H9 (cell line): ENCODE measurements around the gene ZNF66. TPM values are rescaled to one million over a fixed set of nuclear protein-coding genes. Genes with fewer than 3 reads are reported as not detected.

ENCODE experiments used
- DNase-seq: peaks from one replicate; pipeline ENCODE4 v3.0.0-alpha.2; 2017
- H2AFZ ChIP-seq: one replicate; pipeline ENCODE4 v1.6.1; 2013; ENCODE audit warnings: mild to moderate bottlenecking, low read length, control low read depth, moderate library complexity
- H2AK5ac ChIP-seq: 2 replicates; pipeline ENCODE4 v1.6.1; 2013; ENCODE audit warnings: low read length, control low read depth, mixed read lengths; ENCODE audit not compliant: insufficient read length
- H2BK120ac ChIP-seq: one replicate; pipeline ENCODE4 v1.6.1; 2013; ENCODE audit warnings: low read depth, mild to moderate bottlenecking, low read length, control low read depth, inconsistent platforms; ENCODE audit not compliant: poor library complexity, severe bottlenecking
- H2BK12ac ChIP-seq: 2 replicates; pipeline ENCODE4 v1.6.1; 2013; ENCODE audit warnings: low read length, control low read depth, mixed read lengths, low read depth; ENCODE audit not compliant: insufficient read length
- H2BK15ac ChIP-seq: 2 replicates; pipeline ENCODE4 v1.6.1; 2013; ENCODE audit warnings: low read depth, low read length, control low read depth
- H2BK20ac ChIP-seq: one replicate; pipeline ENCODE4 v1.6.1; 2013; ENCODE audit warnings: low read depth, mild to moderate bottlenecking, low read length, control low read depth, inconsistent platforms; ENCODE audit not compliant: poor library complexity, severe bottlenecking
- H2BK5ac ChIP-seq: 2 replicates; pipeline ENCODE4 v1.6.1; 2013; ENCODE audit warnings: low read length, control low read depth, mixed read lengths; ENCODE audit not compliant: insufficient read length
- H3K14ac ChIP-seq: 2 replicates; pipeline ENCODE4 v1.6.1; 2013; ENCODE audit warnings: low read length, control low read depth; ENCODE audit not compliant: insufficient read depth
- H3K18ac ChIP-seq: 2 replicates; pipeline ENCODE4 v1.6.1; 2013; ENCODE audit warnings: low read depth, mild to moderate bottlenecking, mixed read lengths, low read length, control low read depth; ENCODE audit not compliant: insufficient read length
- H3K23ac ChIP-seq: 2 replicates; pipeline ENCODE4 v1.6.1; 2013; ENCODE audit warnings: low read length, control low read depth, mixed read lengths, low read depth; ENCODE audit not compliant: insufficient read length
- H3K23me2 ChIP-seq: 2 replicates; pipeline ENCODE4 v1.6.1; 2013; ENCODE audit warnings: low read depth, mild to moderate bottlenecking, mixed read lengths, low read length, control low read depth; ENCODE audit not compliant: insufficient read length, poor library complexity, severe bottlenecking
- H3K27ac ChIP-seq: 2 replicates; pipeline ENCODE4 v1.5.1; 2013; ENCODE audit warnings: low read length, control low read depth, mixed read lengths, low read depth; ENCODE audit not compliant: insufficient read length
- H3K27me3 ChIP-seq: 2 replicates; pipeline ENCODE4 v1.6.1; 2013; ENCODE audit warnings: low read length, control low read depth, inconsistent platforms; ENCODE audit not compliant: insufficient read depth
- H3K4ac ChIP-seq: 2 replicates; pipeline ENCODE4 v1.6.1; 2013; ENCODE audit warnings: low read depth, mild to moderate bottlenecking, control low read depth, inconsistent platforms, low read length, moderate library complexity
- H3K4me1 ChIP-seq: 2 replicates; pipeline ENCODE4 v1.6.1; 2013; ENCODE audit warnings: low read length, control low read depth, inconsistent platforms; ENCODE audit not compliant: insufficient read depth
- H3K4me2 ChIP-seq: 2 replicates; pipeline ENCODE4 v1.6.1; 2013; ENCODE audit warnings: low read length, control low read depth, mixed read lengths; ENCODE audit not compliant: insufficient read length, insufficient read depth
- H3K56ac ChIP-seq: 2 replicates; pipeline ENCODE4 v1.6.1; 2013; ENCODE audit warnings: low read depth, mild to moderate bottlenecking, mixed read lengths, low read length, control low read depth; ENCODE audit not compliant: insufficient read length
- H3K79me1 ChIP-seq: 2 replicates; pipeline ENCODE4 v1.6.1; 2013; ENCODE audit warnings: low read depth, mild to moderate bottlenecking, moderate library complexity, low read length, control low read depth, inconsistent platforms; ENCODE audit not compliant: insufficient read depth, poor library complexity, severe bottlenecking
- H3K79me2 ChIP-seq: 2 replicates; pipeline ENCODE4 v1.6.1; 2013; ENCODE audit warnings: low read length, control low read depth, inconsistent platforms; ENCODE audit not compliant: insufficient read depth
- H3K9ac ChIP-seq: 2 replicates; pipeline ENCODE4 v1.6.1; 2013; ENCODE audit warnings: low read length, control low read depth, mixed read lengths; ENCODE audit not compliant: insufficient read length; ENCODE audit errors: extremely low read depth
- H3K9me3 ChIP-seq: one replicate; pipeline ENCODE4 v1.6.1; 2013; ENCODE audit warnings: low read depth, low read length, inconsistent platforms; ENCODE audit not compliant: control insufficient read depth
- H3T11ph ChIP-seq: one replicate; pipeline ENCODE4 v1.6.1; 2013; ENCODE audit warnings: mild to moderate bottlenecking, low read length, control low read depth, inconsistent platforms
- H4K20me1 ChIP-seq: one replicate; pipeline ENCODE4 v1.6.1; 2013; ENCODE audit not compliant: control insufficient read depth, insufficient read length, insufficient read depth
- H4K5ac ChIP-seq: 2 replicates; pipeline ENCODE4 v1.6.1; 2013; ENCODE audit warnings: low read depth, mild to moderate bottlenecking, mixed read lengths, low read length, control low read depth; ENCODE audit not compliant: insufficient read length
- H4K8ac ChIP-seq: replicated peaks from 2 replicates; pipeline ENCODE4 v1.6.1; 2013; ENCODE audit warnings: low read length, control low read depth, mixed read lengths, low read depth; ENCODE audit not compliant: insufficient read length
- H4K91ac ChIP-seq: 2 replicates; pipeline ENCODE4 v1.6.1; 2013; ENCODE audit warnings: low read depth, mild to moderate bottlenecking, moderate library complexity, mixed read lengths, low read length, control low read depth; ENCODE audit not compliant: insufficient read length
- H3K27ac Mint-ChIP-seq, 3 experiments: 2 replicates in 2 of 3; 3 replicates in 1 of 3; pipeline ENCODE4 v1.8.0; 2020 to 2021; ENCODE audit warnings: mixed read lengths in 3 of 3, mild to moderate bottlenecking in 1 of 3, moderate library complexity in 1 of 3
- H3K27me3 Mint-ChIP-seq: 2 replicates; pipeline ENCODE4 v1.8.0; 2021; ENCODE audit warnings: low read depth, mild to moderate bottlenecking, moderate library complexity, mixed read lengths
- H3K36me3 Mint-ChIP-seq, 3 experiments: 2 replicates in 2 of 3; 3 replicates in 1 of 3; pipeline ENCODE4 v1.8.0; 2020 to 2021; ENCODE audit warnings: low read depth in 3 of 3, mixed read lengths in 3 of 3; ENCODE audit not compliant: insufficient read depth in 1 of 3
- H3K4me1 Mint-ChIP-seq, 2 experiments: 2 replicates each; pipeline ENCODE4 v1.8.0; 2020; ENCODE audit warnings: mixed read lengths in 2 of 2
- H3K4me3 Mint-ChIP-seq, 2 experiments: 2 replicates in 1 of 2; 3 replicates in 1 of 2; pipeline ENCODE4 v1.8.0; 2020 to 2021; ENCODE audit warnings: mild to moderate bottlenecking in 2 of 2, mixed read lengths in 2 of 2, moderate library complexity in 1 of 2
- H3K9me3 Mint-ChIP-seq, 2 experiments: 2 replicates in 1 of 2; 3 replicates in 1 of 2; pipeline ENCODE4 v1.8.0; 2020; ENCODE audit warnings: mild to moderate bottlenecking in 2 of 2, mixed read lengths in 2 of 2, moderate library complexity in 1 of 2
- WGBS: extraction: QIAGEN DNeasy Blood & Tissue Kit; methylation state at CpG from one replicate; pipeline ENCODE4 v1.1.7; 2013; ENCODE audit warnings: missing lambda C conversion rate, low lambda C conversion rate, mixed read lengths; ENCODE audit not compliant: insufficient read length; ENCODE audit errors: extremely low coverage; 5-methylcytosine and 5-hydroxymethylcytosine counted together
- total RNA-seq: library from RNA; stranded (reverse); gene quantifications from 2 replicates; pipeline ENCODE4 v1.2.1, GENCODE V29; 2021
- TF ChIP-seq, protein P1 (sequence below): fragments of 200-600 bp; sonication (generic); conservative IDR thresholded peaks from 3 replicates; pipeline ENCODE4 v1.8.0; 2021; ENCODE audit warnings: antibody characterized with exemption, mild to moderate bottlenecking

The ZNF66 gene
- total RNA-seq, 1 experiment from 2014 or later, result 34.0 TPM

DNA sequence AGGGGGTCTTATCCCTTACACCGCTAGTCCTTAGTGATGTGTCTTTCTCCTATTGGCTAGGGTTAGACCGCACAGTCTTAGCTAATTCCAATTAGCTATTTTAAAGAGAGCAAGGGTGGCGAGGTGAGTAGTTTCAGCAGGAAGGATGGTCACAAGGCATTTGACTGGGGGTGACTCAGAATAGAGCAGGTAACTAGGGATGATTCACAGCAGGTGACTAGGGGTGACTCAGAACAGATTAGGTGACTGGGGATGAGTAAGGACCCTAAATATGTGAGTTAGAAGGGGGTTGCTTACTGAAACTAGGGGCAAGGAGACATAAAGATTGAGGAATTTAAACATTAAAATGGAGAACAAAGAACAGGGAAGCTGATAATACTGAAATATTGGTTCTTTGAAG is 64.3 kb downstream of the ZNF66 start:
- H3K27ac Mint-ChIP-seq, result no peak overlapping the region
- WGBS, result no CpG with 5 or more reads among the region's 3 CpGs
- H2BK120ac ChIP-seq, result no peak overlapping the region

More for the DNA sequence above, 64.3 kb downstream of the ZNF66 start:
- H3K23me2 ChIP-seq, result no peaks in the 10 kb centered on the region
- no peaks in the 10 kb centered on the region for H4K20me1 ChIP-seq
- H3K36me3 Mint-ChIP-seq, result peaks cover 40 to 56% (median 42%) of the 10 kb centered on the region in 3 experiments
- H2BK5ac ChIP-seq, result no peak overlapping the region
- H3K9ac ChIP-seq, result no peak overlapping the region
- no peak overlapping the region for H3K4ac ChIP-seq
- H3K4me1 ChIP-seq, result no peaks in the 10 kb centered on the region
- H3K4me1 Mint-ChIP-seq, result no peaks in the 10 kb centered on the region
- H3K56ac ChIP-seq, result no peak overlapping the region
- no peak overlapping the region for H3T11ph ChIP-seq
- H2BK12ac ChIP-seq, result no peak overlapping the region
- no peak overlapping the region for H3K18ac ChIP-seq
- H2AK5ac ChIP-seq, result no peak overlapping the region
- no peak overlapping the region for H3K4me2 ChIP-seq
- H3K27me3 Mint-ChIP-seq, result peaks cover 9% of the 10 kb centered on the region
- no peak overlapping the region for H2BK15ac ChIP-seq
- H3K9me3 Mint-ChIP-seq, result peaks cover 86 to 88% of the 10 kb centered on the region in 2 experiments
- TF ChIP-seq, protein P1, sequence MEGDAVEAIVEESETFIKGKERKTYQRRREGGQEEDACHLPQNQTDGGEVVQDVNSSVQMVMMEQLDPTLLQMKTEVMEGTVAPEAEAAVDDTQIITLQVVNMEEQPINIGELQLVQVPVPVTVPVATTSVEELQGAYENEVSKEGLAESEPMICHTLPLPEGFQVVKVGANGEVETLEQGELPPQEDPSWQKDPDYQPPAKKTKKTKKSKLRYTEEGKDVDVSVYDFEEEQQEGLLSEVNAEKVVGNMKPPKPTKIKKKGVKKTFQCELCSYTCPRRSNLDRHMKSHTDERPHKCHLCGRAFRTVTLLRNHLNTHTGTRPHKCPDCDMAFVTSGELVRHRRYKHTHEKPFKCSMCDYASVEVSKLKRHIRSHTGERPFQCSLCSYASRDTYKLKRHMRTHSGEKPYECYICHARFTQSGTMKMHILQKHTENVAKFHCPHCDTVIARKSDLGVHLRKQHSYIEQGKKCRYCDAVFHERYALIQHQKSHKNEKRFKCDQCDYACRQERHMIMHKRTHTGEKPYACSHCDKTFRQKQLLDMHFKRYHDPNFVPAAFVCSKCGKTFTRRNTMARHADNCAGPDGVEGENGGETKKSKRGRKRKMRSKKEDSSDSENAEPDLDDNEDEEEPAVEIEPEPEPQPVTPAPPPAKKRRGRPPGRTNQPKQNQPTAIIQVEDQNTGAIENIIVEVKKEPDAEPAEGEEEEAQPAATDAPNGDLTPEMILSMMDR, result no peak
- H4K91ac ChIP-seq, result no peak overlapping the region
- peaks cover 23% of the 10 kb centered on the region for H3K9me3 ChIP-seq
- H2AFZ ChIP-seq, result no peak overlapping the region
- no peak overlapping the region for H2BK20ac ChIP-seq
- H3K79me1 ChIP-seq, result no peaks in the 10 kb centered on the region
- no peak overlapping the region for H4K8ac ChIP-seq
- no peak overlapping the region for H4K5ac ChIP-seq
- no peaks in the 10 kb centered on the region for H3K27me3 ChIP-seq
- H3K14ac ChIP-seq, result no peak overlapping the region
- DNase-seq, result no peak
- H3K27ac ChIP-seq, result no peak overlapping the region
- H3K23ac ChIP-seq, result no peak overlapping the region
- no peak overlapping the region for H3K4me3 Mint-ChIP-seq
- no peaks in the 10 kb centered on the region for H3K79me2 ChIP-seq

Other genes starting within 250 kb of the ZNF66 start
- gene ZNF737, start 210.5 kb upstream of the ZNF66 start, total RNA-seq, result 14.1 and 14.3 TPM in 2 replicates
- gene ZNF626, start 114.7 kb upstream of the ZNF66 start, total RNA-seq, result 17.5 and 18.3 TPM in 2 replicates
- gene ZNF85, start 146.9 kb downstream of the ZNF66 start, total RNA-seq, result 24.5 and 26.8 TPM in 2 replicates
- 16.6 and 17.7 TPM in 2 replicates for gene ZNF430, start 244.4 kb downstream of the ZNF66 start, total RNA-seq